Stimulated activated CD4-positive, alpha-beta T cell treated with anti-CD3 and anti-CD28 coated beads, Interleukin-15, amount 100 ng/mL, for 1 hour (primary cell): ENCODE measurements around the gene GRAMD1B.
A peak's percentile ranks its signal among the peaks of the same experiment; 100 is the strongest.

Experiments used
- DNase-seq, 2 donors: peaks; one replicate each; pipeline ENCODE4 v3.0.0-alpha.2; 2020; ENCODE audit warnings: low read depth in 1 of 2, low spot score in 1 of 2

Gene GRAMD1B

DNA sequence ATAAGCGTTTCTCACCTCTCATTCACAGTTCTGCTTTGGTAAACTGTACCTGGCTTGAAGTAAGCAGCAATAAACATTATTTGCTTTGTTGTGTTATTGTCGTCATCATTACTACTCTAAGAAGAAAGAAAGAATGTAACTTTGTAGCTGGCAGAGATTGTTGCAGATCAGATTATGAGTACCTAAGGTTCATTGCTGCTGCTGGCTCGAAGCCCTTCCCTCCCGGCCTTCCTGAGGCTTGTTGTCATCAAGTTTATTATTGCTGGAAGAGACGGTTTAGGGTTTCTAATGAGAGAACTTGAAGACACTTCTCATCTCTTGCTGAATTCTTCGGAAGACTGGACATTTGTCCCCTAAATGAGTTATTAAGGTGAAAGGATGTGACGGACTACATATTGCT, 101.3 kb downstream of the GRAMD1B start:
- no peak for DNase-seq

- DNase-seq: no peak
Observed at GRCh38 chr11:123532131-123532530, 102.1 kb downstream of the GRAMD1B start.

DNA sequence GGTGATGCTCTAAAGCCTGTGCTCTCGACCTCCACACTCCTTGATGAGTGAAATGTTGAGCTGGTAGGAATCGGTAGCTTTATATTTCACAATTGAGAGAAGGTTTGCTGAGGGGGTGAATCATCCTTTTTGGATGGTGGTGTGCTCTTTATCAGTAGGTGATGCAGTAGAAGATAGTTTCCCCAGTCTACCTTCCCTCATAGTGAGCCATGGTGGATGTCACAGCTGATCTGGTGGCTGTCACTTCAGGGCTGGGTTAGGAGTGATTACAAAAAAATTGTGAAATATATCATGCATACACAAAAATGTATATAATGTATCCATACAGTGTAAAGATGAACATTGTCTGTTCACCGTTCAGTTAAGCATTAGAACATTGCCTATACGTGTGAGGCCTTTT, 105.3 kb downstream of the GRAMD1B start:
- no peak for DNase-seq

GRCh38 chr11:123536690-123537437, 106.8 kb downstream of the GRAMD1B start:
- no peak for DNase-seq

DNA sequence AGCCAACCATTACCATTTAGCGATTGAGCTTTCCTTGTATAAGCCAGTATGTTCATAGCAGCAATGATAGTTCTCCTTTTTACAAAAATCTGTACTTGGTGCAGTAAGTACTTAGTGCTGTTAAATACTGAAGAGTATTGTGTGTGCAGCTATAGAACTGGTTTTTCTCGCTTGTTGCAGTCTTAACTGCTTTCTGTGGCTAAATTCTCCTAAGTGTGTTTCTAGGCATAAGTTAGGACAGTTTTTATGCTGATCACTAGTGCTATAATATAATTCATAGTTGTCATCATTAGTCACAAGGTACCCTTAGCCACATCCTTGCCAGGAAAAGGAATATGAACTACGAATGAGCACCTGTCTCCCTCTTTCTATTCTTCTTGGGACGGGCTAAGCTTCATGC, 107.7 kb downstream of the GRAMD1B start:
- no peak for DNase-seq

DNA sequence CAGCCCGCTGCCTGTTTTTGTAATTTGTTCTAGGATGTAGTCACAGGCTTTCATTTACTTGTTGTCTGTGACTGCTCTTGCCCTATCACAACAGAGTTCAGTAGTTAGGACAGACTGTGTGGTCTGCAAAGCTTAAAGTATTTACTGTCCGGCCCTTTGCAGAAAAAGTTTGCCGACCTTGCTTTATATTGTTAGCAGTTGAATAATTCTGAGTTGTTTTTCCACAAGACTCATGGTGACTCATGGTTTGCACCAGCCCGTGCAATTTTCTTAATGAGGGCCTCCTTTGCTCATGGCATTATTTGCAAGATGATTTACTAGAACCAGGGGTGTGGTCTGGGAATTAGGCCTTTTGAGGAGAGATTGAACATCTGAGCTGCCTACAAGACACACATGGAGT, 113.7 kb downstream of the GRAMD1B start:
- no peak for DNase-seq

DNA sequence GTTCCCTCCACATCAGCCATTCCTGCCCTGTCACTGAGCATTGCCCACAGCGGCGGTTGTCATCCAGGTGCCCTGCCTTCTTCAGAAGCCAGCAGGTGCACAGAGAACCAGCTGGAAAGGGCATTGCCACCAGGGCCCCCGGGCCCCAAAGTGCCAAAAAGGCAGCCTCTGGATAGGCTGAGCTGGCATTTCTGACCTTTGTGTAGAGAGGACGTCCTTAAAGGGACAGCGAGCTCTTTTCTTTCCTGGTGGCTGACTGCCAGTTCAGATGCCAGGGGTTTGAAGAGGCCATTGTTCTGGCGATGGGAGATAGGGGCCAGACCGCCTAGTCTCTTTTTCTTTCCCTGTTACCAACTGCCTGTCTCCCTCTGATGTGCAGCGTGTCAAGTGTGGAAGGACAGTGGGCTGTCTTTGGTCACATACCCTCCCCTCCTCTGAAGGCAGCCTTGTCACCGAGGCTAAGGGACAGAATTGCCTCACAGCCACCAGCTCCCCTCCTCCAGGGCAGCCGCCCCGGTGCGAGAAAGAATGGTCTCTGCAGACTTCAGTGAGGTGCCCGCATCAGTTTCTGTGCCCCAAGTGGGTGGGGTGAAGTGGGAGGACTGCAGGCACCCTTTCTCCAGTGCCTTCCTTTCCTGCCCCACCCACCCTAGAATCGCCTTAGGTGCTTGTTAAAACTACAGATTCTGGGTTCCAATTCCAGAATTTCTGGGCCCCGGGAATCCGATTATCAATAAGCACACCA, 114.7 kb downstream of the GRAMD1B start:
- DNase-seq: no peak

DNA sequence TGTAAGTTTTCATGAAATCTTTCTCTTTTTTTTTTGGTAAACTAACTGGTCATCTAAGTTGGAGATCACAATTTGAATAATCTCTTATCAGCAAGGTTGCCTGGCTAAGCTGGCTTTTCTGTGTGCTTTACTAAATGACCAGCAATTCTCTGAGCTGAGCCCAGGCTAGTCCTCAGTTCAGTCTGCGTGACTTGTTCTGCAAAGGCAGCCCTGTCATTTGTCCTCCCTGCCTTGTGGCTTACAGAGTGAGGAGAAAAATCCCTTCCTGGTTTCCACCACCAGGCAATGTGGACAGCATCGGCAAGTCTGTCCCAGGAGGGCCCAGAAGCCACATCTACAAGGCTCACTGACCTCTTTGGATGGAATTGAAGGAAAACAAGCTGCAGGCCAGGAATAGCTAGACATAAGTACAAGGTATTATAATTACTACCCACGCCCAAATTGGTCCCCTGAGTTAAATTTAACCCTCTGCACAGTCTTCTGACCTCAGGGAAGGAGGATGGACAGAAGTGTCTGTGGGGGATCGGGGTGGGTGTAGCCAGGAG, 115.7 kb downstream of the GRAMD1B start:
- DNase-seq: no peak

GRCh38 chr11:123546515-123546914, 116.4 kb downstream of the GRAMD1B start:
- DNase-seq: no peak

DNA sequence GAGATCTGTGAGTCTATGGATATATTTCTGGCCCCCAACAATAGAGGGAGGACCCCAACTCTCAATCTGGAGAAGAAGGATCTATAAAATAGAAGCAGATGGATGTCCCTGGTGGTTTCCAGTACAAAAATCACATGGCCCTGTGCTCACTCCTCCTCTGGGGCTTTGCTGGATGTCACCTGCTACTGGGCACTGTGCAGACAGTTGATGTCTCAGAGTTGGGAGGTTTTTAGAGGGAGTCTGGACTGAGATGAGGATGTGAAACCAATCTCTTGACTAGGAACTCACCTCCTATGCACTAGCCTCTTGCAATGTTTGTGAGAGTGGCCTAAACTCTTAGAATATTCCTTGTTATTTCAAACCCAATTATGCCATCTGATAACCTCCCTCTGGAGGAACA, 117.1 kb downstream of the GRAMD1B start:
- no peak for DNase-seq

- DNase-seq: no peak
Observed at GRCh38 chr11:123548774-123549173, 118.7 kb downstream of the GRAMD1B start.

DNA sequence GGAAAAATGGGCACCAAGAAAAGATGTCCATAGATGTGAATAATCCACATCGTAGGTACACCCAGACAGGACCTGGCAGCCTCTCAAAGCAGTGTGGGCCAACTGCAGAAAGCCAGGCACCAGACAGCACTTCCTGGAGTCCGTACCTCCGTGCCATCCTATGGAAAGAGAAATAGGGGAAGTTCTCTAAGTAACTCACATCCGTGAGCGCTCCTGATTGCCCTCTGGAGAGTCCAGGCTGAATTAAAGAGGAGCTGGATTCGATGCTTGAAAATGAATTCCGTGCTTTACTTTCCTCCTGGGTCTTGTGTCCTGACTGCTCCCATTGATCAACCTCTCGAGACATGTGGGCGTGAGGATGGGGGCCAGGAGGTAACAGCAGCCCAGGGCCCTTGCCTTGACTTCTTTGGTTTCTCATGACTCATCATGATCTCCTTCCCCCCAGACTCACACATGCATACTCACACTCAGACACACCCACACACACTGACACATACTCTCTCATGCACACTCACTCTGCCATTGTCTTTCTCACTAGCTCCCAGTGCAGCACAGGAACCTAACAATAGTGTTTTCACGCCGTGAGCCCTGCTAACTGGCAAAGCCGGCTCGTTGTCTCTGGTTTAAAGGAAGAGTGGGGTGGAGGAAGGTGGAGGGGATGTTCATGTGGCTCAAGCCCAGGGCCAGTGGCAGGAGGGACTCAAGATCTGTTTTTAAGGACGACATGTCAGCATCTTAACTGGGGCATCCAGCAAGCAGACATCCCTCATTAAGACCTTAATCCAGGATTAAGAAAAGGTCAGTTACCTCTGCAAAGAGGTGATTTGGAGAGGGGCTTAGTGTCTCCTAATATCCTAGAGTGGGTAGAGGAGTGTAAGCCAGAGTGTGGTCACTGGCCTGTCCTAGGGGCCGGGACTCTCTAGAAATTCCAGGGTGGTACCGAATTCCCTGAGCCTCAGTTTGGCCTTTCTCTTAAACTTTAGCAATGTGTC, 120.2 kb downstream of the GRAMD1B start:
- DNase-seq: no peak

- no peak for DNase-seq
Observed at GRCh38 chr11:123551079-123551478, 121.0 kb downstream of the GRAMD1B start.

- no peak for DNase-seq
Observed at GRCh38 chr11:123556633-123557032, 126.6 kb downstream of the GRAMD1B start.

- no peak for DNase-seq
Observed at GRCh38 chr11:123558536-123559315, 128.7 kb downstream of the GRAMD1B start.

DNA sequence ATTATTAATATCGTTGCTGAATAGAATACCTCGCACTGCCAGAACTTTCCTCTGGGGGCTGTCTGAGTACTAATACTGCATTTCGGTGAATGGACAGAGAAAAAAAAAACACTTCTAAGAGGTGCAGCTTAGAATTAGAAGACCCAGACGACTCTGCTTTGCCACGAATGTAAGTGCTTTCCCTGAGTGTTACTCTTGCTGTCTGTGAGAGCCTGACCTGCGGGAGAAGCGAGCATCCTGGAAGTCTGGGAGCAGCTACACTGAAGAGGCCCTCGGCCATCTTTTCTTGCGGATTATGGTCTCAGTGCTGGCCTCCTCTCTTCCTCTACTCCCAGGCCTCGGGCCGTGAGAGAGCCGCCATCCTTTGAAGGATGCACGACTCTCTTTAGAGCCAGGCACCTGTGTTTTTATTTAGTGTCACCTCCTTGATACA, 129.5 kb downstream of the GRAMD1B start:
- no peak for DNase-seq

- DNase-seq: peak in 1 of 2 donors; percentile 11
Observed at GRCh38 chr11:123560006-123560405, 129.9 kb downstream of the GRAMD1B start.

DNA sequence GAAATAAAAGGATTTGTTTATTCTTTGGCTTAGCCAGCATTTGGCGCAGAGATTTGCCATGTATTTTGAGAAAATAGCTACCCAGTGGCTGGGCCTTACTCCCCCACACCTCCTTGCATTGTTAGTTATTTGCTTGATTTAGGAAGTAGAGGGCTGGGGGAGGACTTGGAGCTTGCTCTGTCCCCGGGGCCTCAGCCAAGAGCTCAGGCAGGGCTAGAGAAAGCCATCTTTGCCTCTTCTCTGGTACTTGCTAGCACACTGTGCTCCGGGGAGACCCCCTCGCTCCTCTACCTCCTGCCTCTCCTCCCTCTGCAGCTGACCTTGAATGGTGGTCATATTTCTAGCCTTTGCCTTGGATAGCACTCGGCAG, 131.3 kb downstream of the GRAMD1B start:
- DNase-seq: no peak

DNA sequence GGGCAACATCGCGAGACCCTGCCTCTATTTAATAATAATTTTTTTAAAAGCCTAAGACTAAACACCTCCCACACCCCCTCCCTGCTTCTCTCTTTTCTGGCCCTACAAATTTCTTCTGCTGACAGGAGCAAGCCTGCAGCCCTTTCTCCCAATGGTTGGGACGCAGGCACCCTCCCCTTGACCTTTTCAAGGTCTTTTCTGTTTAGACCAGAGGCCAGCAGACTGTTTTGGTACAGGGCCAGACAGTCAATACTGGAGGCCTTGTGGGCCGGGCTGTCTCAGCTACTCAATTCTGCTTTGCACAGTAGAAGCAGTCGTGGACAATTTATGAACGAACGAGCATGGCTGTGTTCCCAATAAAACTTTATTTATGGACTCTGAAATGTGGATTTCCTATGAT, 132.1 kb downstream of the GRAMD1B start:
- DNase-seq: no peak

DNA sequence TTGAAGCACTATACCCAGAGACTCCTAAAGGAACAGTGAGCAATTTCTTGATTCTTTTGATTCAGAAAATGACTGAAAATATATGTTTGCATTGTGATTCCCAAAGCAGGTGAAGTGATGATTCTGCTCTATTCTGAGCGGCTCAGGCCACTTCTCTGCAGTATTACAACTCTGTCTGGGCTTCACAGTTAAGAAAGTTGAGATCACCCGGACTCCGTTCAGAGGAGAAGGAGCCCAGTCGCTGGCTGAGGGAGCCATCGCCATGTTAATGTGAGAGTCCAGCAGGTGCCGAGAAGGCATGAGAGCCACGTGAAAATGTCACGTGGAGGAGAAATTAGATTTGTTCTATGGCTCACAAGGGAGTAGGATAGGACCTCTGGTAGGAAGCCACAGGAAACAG, 132.8 kb downstream of the GRAMD1B start:
- no peak for DNase-seq
